ENCODE results near the gene NUP210L.

GRCh38 chr1:154012129-154012528, 142.7 kb downstream of the NUP210L start:
- no peak for TF ChIP-seq POLR2A (IDR thresholded peaks at IDR 0.05; ENCODE audit: low read length)
- no peak for TF ChIP-seq GATA1 (IDR thresholded peaks at IDR 0.05; ENCODE audit: low read depth, low read length)
